ENCODE measurements around the gene KLHDC1.
A peak's percentile ranks its signal among the peaks of the same experiment; 100 is the strongest.
"Not testable (repeated sequence)": the region's sequence is repeated elsewhere in the genome, so short reads cannot be mapped to it uniquely, and the experiment has no call there.

The KLHDC1 gene, protein sequence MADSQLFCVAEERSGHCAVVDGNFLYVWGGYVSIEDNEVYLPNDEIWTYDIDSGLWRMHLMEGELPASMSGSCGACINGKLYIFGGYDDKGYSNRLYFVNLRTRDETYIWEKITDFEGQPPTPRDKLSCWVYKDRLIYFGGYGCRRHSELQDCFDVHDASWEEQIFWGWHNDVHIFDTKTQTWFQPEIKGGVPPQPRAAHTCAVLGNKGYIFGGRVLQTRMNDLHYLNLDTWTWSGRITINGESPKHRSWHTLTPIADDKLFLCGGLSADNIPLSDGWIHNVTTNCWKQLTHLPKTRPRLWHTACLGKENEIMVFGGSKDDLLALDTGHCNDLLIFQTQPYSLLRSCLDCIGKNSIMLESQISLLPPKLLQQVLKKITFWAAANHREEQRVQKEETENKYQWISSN

DNA sequence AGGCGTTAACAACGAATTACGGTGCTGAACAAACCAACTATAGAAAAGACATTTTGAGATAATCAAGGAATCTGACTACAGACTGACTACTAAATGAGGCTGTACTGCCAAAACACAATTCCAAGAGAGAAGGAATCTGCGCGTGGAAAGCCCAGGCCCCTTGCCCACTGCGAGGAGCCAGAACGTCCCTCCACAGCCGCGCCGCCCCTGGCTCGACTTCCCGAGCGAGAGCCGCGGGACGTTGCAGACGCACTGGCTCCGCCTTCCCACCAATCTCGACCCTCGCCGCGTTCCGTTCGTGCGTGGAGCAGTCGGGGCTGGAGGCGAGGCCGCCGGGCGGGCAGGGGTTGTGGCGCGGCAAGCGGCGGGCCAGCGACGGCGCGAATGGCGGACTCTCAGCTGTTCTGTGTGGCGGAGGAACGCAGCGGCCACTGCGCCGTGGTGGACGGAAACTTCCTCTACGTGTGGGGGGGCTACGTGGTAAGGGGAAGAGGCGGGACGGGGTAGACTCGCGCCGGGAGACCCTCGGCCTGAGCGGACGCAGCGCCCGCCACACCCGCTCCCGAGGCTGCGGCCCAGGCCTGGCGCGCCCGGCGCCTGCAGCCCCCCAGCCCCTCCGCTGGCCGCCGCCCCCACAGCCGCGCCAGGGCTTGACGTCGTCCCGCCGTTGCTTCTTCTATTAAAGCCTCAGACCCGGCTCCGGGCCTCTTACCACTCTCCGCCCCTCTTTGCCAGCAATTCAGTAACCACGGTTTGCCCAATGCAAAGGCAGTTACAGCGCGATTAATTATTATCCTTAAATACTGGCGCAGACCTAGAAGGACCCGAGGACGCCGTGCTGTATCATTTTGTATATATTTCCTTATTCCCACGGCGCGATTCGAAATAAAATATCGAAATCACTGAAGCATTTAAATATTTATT, at the start of gene KLHDC1:
KLHDC1 (plus strand) TSS at position 310 of the 924 bp plus-strand sequence; CDS start at position 385, 75 bp downstream.
- H3K4me3 ChIP-seq (ENCODE audit: low read length): peak within 1 kb of the TSS; percentile 47
- no peak for DNase-seq (ENCODE audit: low read depth, low spot score)
- no peaks in the 10 kb centered on the region for H3K9me3 ChIP-seq (ENCODE audit: control insufficient read depth, insufficient read depth, low read length)
- H3K27ac ChIP-seq (ENCODE audit: low read length): no peak within 1 kb of the TSS
- H3K27me3 ChIP-seq (ENCODE audit: control insufficient read depth, insufficient read depth, low read length): no peaks in the 10 kb centered on the region; the same call in 1 of the 2 replicates
- no peaks in the 10 kb centered on the region for H3K36me3 ChIP-seq (ENCODE audit: control insufficient read depth, insufficient read depth, low read length)
- WGBS (ENCODE audit: insufficient coverage, insufficient read length): no CpG with 5 or more reads among the region's 88 CpGs
- no peaks in the 10 kb centered on the region for H3K4me1 ChIP-seq (ENCODE audit: control insufficient read depth, insufficient read depth, low read length)

DNA sequence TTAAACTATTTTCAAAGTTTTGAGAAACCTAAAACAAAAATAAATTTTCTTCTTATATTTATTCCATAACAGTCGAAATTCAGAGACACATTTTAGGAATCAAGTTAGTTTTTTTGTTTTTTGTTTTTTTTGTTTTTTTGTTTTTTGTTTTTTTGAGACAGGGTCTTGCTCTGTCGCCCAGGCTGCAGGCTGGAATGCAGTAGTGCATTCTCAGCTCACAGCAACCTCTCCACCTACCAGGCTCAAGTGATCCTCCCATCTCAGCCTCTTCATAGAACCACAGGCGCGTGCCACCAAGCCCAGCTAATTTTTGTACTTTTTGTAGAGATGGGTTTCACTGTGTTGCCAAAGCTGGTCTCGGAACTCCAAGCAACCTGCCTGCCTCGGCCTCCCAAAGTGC, 39.4 kb upstream of the KLHDC1 start:
- Histone ChIP-seq H3K4me3 (ENCODE audit: low read length) (no peak overlapping the region), H3K4me1 (ENCODE audit: control insufficient read depth, insufficient read depth, low read length) (no peaks in the 10 kb centered on the region), H3K9me3 (ENCODE audit: control insufficient read depth, insufficient read depth, low read length) (no peaks in the 10 kb centered on the region), H3K27me3 (ENCODE audit: control insufficient read depth, insufficient read depth, low read length) (no peaks in the 10 kb centered on the region), H3K36me3 (ENCODE audit: control insufficient read depth, insufficient read depth, low read length) (peaks cover 2% of the 10 kb centered on the region; the same call in 1 of the 2 replicates), H3K27ac (ENCODE audit: low read length) (no peak overlapping the region)
- DNase-seq (ENCODE audit: low read depth, low spot score): no peak
- WGBS (ENCODE audit: insufficient coverage, insufficient read length): no CpG with 5 or more reads among the region's 6 CpGs

DNA sequence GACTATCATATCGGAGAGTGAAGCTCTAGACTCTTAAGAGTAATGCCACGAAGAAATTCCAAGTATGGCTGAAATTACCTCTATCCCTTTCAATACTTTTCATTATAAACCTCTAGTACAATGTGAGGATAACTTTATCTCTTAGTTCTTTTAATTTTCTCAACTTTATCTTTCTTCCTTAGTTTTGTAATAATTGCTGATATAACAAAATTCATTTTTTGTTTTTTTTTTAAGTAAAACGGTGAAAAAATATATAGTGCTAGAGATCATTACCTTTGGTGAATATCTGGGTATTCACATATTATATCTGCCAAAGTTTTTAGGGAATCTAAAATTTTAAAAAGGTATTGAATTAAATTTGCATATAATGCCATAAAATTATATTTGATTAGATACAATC, 38.4 kb upstream of the KLHDC1 start:
- 100% methylated on average over 1 of the region's 3 CpGs for WGBS (ENCODE audit: insufficient coverage, insufficient read length)
- H3K27ac ChIP-seq (ENCODE audit: low read length): no peak overlapping the region

DNA sequence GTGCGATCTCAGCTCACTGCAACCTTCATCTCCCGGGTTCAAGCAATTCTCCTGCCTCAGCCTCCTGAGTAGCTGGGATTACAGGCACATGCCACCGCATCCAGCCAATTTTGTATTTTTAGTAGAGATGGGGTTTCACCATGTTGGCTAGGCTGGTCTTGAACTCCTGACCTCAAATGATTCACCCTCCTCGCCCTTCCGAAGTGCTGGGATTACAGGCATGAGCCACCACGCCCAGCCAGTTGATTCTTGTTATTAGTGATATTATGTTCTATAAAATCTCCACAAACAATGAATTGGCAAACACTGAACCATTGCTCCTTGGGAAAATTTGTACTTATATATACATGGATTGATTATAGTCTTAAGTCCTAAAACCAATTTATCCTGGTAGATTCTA, 35.4 kb upstream of the KLHDC1 start:
- not testable (repeated sequence) for H3K4me3 ChIP-seq (ENCODE audit: low read length); H3K4me1 ChIP-seq (ENCODE audit: control insufficient read depth, insufficient read depth, low read length); H3K36me3 ChIP-seq (ENCODE audit: control insufficient read depth, insufficient read depth, low read length); H3K9me3 ChIP-seq (ENCODE audit: control insufficient read depth, insufficient read depth, low read length); H3K27me3 ChIP-seq (ENCODE audit: control insufficient read depth, insufficient read depth, low read length); DNase-seq (ENCODE audit: low read depth, low spot score); H3K27ac ChIP-seq (ENCODE audit: low read length)
- no CpG with 5 or more reads among the region's 6 CpGs for WGBS (ENCODE audit: insufficient coverage, insufficient read length)

More for the DNA sequence above, 38.4 kb upstream of the KLHDC1 start:
- Histone ChIP-seq H3K9me3 (ENCODE audit: control insufficient read depth, insufficient read depth, low read length) (no peaks in the 10 kb centered on the region), H3K36me3 (ENCODE audit: control insufficient read depth, insufficient read depth, low read length) (peaks cover 2% of the 10 kb centered on the region; the same call in 1 of the 2 replicates), H3K4me1 (ENCODE audit: control insufficient read depth, insufficient read depth, low read length) (no peaks in the 10 kb centered on the region), H3K4me3 (ENCODE audit: low read length) (no peak overlapping the region), H3K27me3 (ENCODE audit: control insufficient read depth, insufficient read depth, low read length) (no peaks in the 10 kb centered on the region)
- DNase-seq (ENCODE audit: low read depth, low spot score): no peak

DNA sequence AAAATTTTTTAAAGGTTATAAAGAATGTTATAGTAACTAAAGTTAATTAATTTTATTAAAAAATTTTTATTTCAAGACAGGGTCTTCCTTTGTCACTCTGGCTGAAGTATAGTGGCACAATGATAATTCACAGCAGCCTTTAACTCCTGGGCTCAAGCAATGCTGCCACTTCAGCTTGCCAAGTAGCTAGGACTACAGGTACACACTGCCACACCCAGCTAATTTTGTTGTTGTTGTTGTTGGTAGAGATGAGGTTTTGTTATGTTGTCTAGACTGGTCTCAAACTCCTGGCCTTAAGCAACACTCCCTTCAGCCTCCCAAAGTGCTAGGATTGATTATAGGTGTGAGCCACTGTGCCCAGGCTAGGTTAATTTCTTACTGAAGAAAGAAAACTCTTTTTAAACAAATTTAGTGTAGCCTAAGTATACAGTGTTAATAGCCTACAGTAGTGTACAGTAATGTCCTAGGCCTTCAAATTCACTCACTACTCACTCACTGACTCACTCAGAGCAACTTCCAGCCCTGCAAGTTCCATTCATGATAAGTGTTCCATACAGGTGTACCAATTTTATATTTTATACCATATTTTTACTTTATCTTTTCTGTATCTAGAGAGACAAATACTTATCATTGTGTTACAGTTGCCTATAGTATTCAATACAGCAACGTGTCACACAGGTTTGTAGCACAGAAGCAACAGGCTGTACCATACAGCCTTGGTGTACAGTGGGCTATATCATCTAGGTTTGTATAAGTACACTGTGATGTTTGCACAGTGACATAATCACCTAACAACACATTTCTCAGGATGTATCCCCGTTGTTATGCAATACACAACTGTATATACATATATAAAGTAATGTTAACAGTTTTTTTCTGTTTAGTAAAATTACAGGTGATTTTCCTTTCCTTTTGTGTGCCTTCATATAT, 33.1 kb upstream of the KLHDC1 start:
- Histone ChIP-seq H3K9me3 (ENCODE audit: control insufficient read depth, insufficient read depth, low read length) (no peaks in the 10 kb centered on the region), H3K27ac (ENCODE audit: low read length) (no peak overlapping the region), H3K4me3 (ENCODE audit: low read length) (no peak overlapping the region), H3K27me3 (ENCODE audit: control insufficient read depth, insufficient read depth, low read length) (no peaks in the 10 kb centered on the region), H3K36me3 (ENCODE audit: control insufficient read depth, insufficient read depth, low read length) (no peaks in the 10 kb centered on the region), H3K4me1 (ENCODE audit: control insufficient read depth, insufficient read depth, low read length) (no peaks in the 10 kb centered on the region)
- WGBS (ENCODE audit: insufficient coverage, insufficient read length): no CpG with 5 or more reads among the region's 2 CpGs
- DNase-seq (ENCODE audit: low read depth, low spot score): no peak

DNA sequence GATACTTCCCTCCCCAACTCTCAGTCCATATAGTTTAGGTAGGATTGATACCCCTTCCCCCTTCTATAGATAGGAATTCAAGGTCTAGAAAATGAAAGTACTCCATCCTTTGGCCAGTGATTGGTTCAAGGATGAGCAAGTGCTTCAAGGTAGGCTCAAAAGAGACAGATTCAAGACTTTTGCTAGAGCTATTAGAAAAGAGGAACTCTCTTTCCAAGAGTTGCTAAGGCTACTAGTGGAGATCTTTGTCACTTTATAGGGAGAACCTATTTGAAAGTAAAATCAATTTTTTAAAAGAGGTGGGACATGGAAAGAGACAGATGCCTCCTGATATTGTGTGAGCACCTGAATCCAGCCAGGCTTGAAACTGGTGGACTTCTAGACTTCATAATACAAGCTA, 22.4 kb upstream of the KLHDC1 start:
- Histone ChIP-seq H3K9me3 (ENCODE audit: control insufficient read depth, insufficient read depth, low read length) (no peaks in the 10 kb centered on the region), H3K27ac (ENCODE audit: low read length) (no peak overlapping the region), H3K36me3 (ENCODE audit: control insufficient read depth, insufficient read depth, low read length) (no peaks in the 10 kb centered on the region; the same call in 1 of the 2 replicates), H3K27me3 (ENCODE audit: control insufficient read depth, insufficient read depth, low read length) (no peaks in the 10 kb centered on the region), H3K4me3 (ENCODE audit: low read length) (no peak overlapping the region), H3K4me1 (ENCODE audit: control insufficient read depth, insufficient read depth, low read length) (no peaks in the 10 kb centered on the region)
- no peak for DNase-seq (ENCODE audit: low read depth, low spot score)

DNA sequence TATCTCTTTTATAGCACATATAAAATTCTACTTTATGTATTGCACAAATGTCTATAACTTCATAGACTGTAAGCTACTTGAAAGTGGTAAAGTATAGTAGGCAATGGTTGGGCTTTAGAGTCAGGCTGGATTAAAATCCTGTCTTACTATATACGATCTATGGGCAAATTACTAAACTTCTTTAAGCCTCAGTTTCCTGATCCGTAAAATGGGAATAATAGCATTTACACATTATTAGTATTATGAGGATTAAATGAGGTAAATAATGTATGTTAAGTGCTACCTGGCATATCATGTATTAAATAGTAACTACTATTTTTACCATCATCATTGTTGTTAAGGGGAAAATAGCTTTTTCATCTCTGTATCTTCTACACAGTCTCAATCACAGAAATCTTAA, 19.3 kb upstream of the KLHDC1 start:
- Histone ChIP-seq H3K4me1 (ENCODE audit: control insufficient read depth, insufficient read depth, low read length) (no peaks in the 10 kb centered on the region), H3K27me3 (ENCODE audit: control insufficient read depth, insufficient read depth, low read length) (no peaks in the 10 kb centered on the region; the same call in 1 of the 2 replicates), H3K36me3 (ENCODE audit: control insufficient read depth, insufficient read depth, low read length) (peaks cover 8% of the 10 kb centered on the region), H3K4me3 (ENCODE audit: low read length) (no peak overlapping the region), H3K9me3 (ENCODE audit: control insufficient read depth, insufficient read depth, low read length) (no peaks in the 10 kb centered on the region), H3K27ac (ENCODE audit: low read length) (no peak overlapping the region)
- no CpG with 5 or more reads among the region's 2 CpGs for WGBS (ENCODE audit: insufficient coverage, insufficient read length)
- DNase-seq (ENCODE audit: low read depth, low spot score): no peak

DNA sequence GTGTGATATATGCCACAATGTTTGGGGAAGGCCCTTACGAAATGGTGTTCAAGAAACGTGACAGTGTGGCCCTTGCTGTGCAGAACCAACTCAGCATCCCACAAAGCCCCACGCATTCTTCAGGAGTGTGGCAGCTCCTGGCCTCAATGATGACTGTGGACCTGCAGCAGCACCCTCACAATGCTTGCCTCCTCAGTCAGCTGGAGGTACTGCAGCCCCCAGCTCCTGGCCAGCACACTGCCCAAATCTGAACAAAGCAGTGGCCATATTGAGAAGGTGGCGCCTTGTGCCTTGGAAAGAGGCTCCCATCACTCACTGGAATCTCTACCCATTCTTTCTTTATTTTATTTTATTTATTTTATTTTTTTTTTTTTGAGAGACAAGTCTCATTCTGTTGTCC, 15.3 kb upstream of the KLHDC1 start:
- Histone ChIP-seq H3K4me3 (ENCODE audit: low read length) (no peak overlapping the region), H3K4me1 (ENCODE audit: control insufficient read depth, insufficient read depth, low read length) (no peaks in the 10 kb centered on the region), H3K27ac (ENCODE audit: low read length) (no peak overlapping the region), H3K36me3 (ENCODE audit: control insufficient read depth, insufficient read depth, low read length) (peaks cover 8% of the 10 kb centered on the region), H3K27me3 (ENCODE audit: control insufficient read depth, insufficient read depth, low read length) (no peaks in the 10 kb centered on the region; the same call in 1 of the 2 replicates), H3K9me3 (ENCODE audit: control insufficient read depth, insufficient read depth, low read length) (no peaks in the 10 kb centered on the region)
- DNase-seq (ENCODE audit: low read depth, low spot score): no peak
- no CpG with 5 or more reads among the region's 4 CpGs for WGBS (ENCODE audit: insufficient coverage, insufficient read length)

DNA sequence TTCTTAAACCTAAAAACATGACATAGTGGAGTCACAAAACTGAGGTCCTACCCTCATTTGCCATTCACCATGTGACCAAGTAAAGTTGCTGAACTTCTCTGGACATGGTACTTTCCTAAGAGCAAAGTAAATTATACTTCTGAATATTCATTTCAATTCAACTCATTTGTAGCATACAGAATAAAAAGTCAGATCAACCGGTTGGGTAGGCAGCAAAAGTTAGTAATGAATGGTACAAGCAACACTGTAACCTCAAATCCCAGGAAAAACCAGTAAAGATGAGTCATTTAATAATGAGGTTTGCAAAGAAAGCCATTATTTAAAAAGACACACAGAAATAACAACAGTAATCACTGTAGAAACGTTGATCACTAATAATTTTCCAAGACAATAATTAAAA, 13.6 kb upstream of the KLHDC1 start:
- no CpG with 5 or more reads among the region's 2 CpGs for WGBS (ENCODE audit: insufficient coverage, insufficient read length)
- no peak overlapping the region for H3K27ac ChIP-seq (ENCODE audit: low read length)
- no peaks in the 10 kb centered on the region for H3K4me1 ChIP-seq (ENCODE audit: control insufficient read depth, insufficient read depth, low read length)
- H3K36me3 ChIP-seq (ENCODE audit: control insufficient read depth, insufficient read depth, low read length): peaks cover 8% of the 10 kb centered on the region
- no peak overlapping the region for H3K4me3 ChIP-seq (ENCODE audit: low read length)
- no peaks in the 10 kb centered on the region for H3K9me3 ChIP-seq (ENCODE audit: control insufficient read depth, insufficient read depth, low read length)
- no peaks in the 10 kb centered on the region; the same call in 1 of the 2 replicates for H3K27me3 ChIP-seq (ENCODE audit: control insufficient read depth, insufficient read depth, low read length)
- no peak for DNase-seq (ENCODE audit: low read depth, low spot score)

DNA sequence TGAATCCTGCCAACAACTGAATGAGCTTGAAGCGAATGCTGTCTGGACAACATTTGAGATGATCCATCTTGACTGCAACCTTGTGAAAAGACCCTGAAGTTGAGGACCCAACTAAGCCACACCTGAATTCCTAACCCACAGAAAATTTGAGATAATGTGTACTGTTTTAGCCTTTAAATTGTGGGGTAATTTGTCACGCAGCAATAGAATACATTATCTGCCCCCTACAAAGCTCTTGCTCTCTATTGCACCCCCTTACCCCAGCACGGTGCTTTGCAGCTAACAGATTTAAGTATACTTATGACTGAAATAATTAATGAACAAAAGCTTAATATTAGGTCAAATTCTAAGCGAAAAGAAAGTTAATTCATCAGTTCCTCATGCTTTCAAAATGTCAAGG, 6.5 kb upstream of the KLHDC1 start:
- DNase-seq (ENCODE audit: low read depth, low spot score): no peak
- Histone ChIP-seq H3K27me3 (ENCODE audit: control insufficient read depth, insufficient read depth, low read length) (no peaks in the 10 kb centered on the region), H3K4me1 (ENCODE audit: control insufficient read depth, insufficient read depth, low read length) (no peaks in the 10 kb centered on the region), H3K27ac (ENCODE audit: low read length) (no peak overlapping the region), H3K36me3 (ENCODE audit: control insufficient read depth, insufficient read depth, low read length) (no peaks in the 10 kb centered on the region), H3K4me3 (ENCODE audit: low read length) (no peak overlapping the region), H3K9me3 (ENCODE audit: control insufficient read depth, insufficient read depth, low read length) (no peaks in the 10 kb centered on the region)
- WGBS (ENCODE audit: insufficient coverage, insufficient read length): no CpG with 5 or more reads among the region's 4 CpGs
